B cell (primary cell): ENCODE measurements around the gene PIGO. TPM values are rescaled to one million over a fixed set of nuclear protein-coding genes. Genes with fewer than 3 reads are reported as not detected.

Experiments used
- ATAC-seq: fragments of 200-7000 bp; cut with Tn5 transposase; one replicate; pipeline ENCODE4 v1.10.0; 2021; ENCODE audit warnings: low read depth, mild to moderate bottlenecking, moderate number of reproducible peaks, moderate library complexity
- CTCF ChIA-PET: fragments of 350-600 bp; sonication (Branson Sonifier 250); formaldehyde crosslinking; loops from one replicate; lab custom pipeline; 2021; ENCODE audit warnings: antibody characterized with exemption, inconsistent platforms; lab: Charles Lee
- POLR2A ChIA-PET: fragments of 350-600 bp; sonication (Branson Sonifier 250); formaldehyde crosslinking; loops from one replicate; lab custom pipeline; 2021; ENCODE audit warnings: antibody characterized with exemption; lab: Charles Lee
- DNase-seq: peaks from one replicate; pipeline ENCODE4 v3.0.0; 2013
- H2AFZ ChIP-seq: 2 replicates; pipeline ENCODE4 v1.6.1; 2012; ENCODE audit warnings: mild to moderate bottlenecking, low read depth, low read length; ENCODE audit not compliant: insufficient read depth, poor library complexity, severe bottlenecking
- H3K27ac ChIP-seq, 2 donors: 1 replicate in 1 of 2; 2 replicates in 1 of 2; pipeline ENCODE4 v1.5.1; 2012 to 2013; ENCODE audit warnings: low read length in 2 of 2, mild to moderate bottlenecking in 2 of 2, moderate library complexity in 1 of 2
- H3K27me3 ChIP-seq, 4 experiments: fragments of 200-600 bp in 1 of 4; sonication (generic) in 1 of 4; replicated peaks in 1 of 4; 1 replicate in 2 of 4; 2 replicates in 2 of 4; pipeline versions ENCODE4 v1.6.1 to v1.7.0; 2013 to 2016; ENCODE audit warnings: low read length in 3 of 4, mild to moderate bottlenecking in 2 of 4, mixed read lengths in 1 of 4, moderate library complexity in 1 of 4; ENCODE audit not compliant: insufficient read depth in 4 of 4, control insufficient read depth in 3 of 4; ENCODE audit errors: control extremely low read depth in 1 of 4
- H3K36me3 ChIP-seq, 2 experiments: replicated peaks in 1 of 2; 1 replicate in 1 of 2; 2 replicates in 1 of 2; pipeline versions ENCODE4 v1.6.1 to v1.7.1; 2013; ENCODE audit warnings: low read length in 1 of 2; ENCODE audit not compliant: insufficient read depth in 2 of 2, control insufficient read depth in 1 of 2; ENCODE audit errors: control extremely low read depth in 1 of 2, extremely low read depth in 1 of 2
- H3K4me1 ChIP-seq, 2 donors: fragments of 200-600 bp in 1 of 2; sonication (generic) in 1 of 2; 1 replicate in 1 of 2; 2 replicates in 1 of 2; pipeline versions ENCODE4 v1.5.1 to v1.6.1; 2013 to 2017; ENCODE audit warnings: low read length in 2 of 2; ENCODE audit not compliant: control insufficient read depth in 2 of 2, insufficient read depth in 2 of 2
- H3K4me2 ChIP-seq: replicated peaks from 2 replicates; pipeline ENCODE3; 2012; ENCODE audit warnings: mild to moderate bottlenecking, low read depth, low read length; ENCODE audit not compliant: poor library complexity, severe bottlenecking
- H3K4me3 ChIP-seq, 5 experiments: fragments of 200-600 bp in 1 of 5; sonication (generic) in 1 of 5; 1 replicate in 3 of 5; 2 replicates in 2 of 5; pipeline versions ENCODE4 v1.5.1 to v1.7.0; 2011 to 2016; ENCODE audit warnings: low read length in 4 of 5, mild to moderate bottlenecking in 4 of 5, low read depth in 2 of 5, control low read depth in 1 of 5, moderate library complexity in 1 of 5; ENCODE audit not compliant: insufficient read depth in 1 of 5; ENCODE audit errors: control extremely low read depth in 1 of 5, extremely low read depth in 1 of 5
- H3K79me2 ChIP-seq: fragments of 200-600 bp; sonication (generic); one replicate; pipeline ENCODE4 v1.6.0; 2016; ENCODE audit warnings: low read length; ENCODE audit not compliant: control insufficient read depth, insufficient read depth
- H3K9ac ChIP-seq: fragments of 200-600 bp; sonication (generic); 2 replicates; pipeline ENCODE4 v1.6.1; 2017; ENCODE audit warnings: mild to moderate bottlenecking, low read length, moderate library complexity
- H3K9me3 ChIP-seq, 3 donors: one replicate each; pipeline versions ENCODE4 v1.6.1 to v1.7.1; 2013; ENCODE audit warnings: low read length in 2 of 3; ENCODE audit not compliant: control insufficient read depth in 2 of 3, insufficient read depth in 1 of 3; ENCODE audit errors: control extremely low read depth in 1 of 3
- H4K20me1 ChIP-seq: 2 replicates; pipeline ENCODE4 v1.6.0; 2012; ENCODE audit warnings: mild to moderate bottlenecking, low read length; ENCODE audit not compliant: insufficient read depth, control insufficient read depth, poor library complexity, severe bottlenecking
- H3K27ac Mint-ChIP-seq: one replicate; pipeline ENCODE4 v1.8.0; 2021; ENCODE audit warnings: mixed read lengths
- H3K27me3 Mint-ChIP-seq: one replicate; pipeline ENCODE4 v1.8.0; 2021; ENCODE audit warnings: mixed read lengths
- H3K4me1 Mint-ChIP-seq: one replicate; pipeline ENCODE4 v1.8.0; 2021; ENCODE audit warnings: mixed read lengths
- H3K4me3 Mint-ChIP-seq: one replicate; pipeline ENCODE4 v1.8.0; 2021; ENCODE audit warnings: mixed read lengths
- H3K9me3 Mint-ChIP-seq: one replicate; pipeline ENCODE4 v1.8.0; 2022; ENCODE audit warnings: mixed read lengths; ENCODE audit not compliant: insufficient read depth
- EZH2 ChIP-seq: IDR thresholded peaks from 2 replicates; pipeline ENCODE4 v1.6.1; 2012; ENCODE audit warnings: borderline replicate concordance, low read depth, mild to moderate bottlenecking, moderate library complexity, low read length; ENCODE audit not compliant: insufficient read depth, poor library complexity, severe bottlenecking
- WGBS: methylation state at CpG from one replicate; pipeline ENCODE4 v1.1.5; 2013; ENCODE audit warnings: missing lambda C conversion rate; ENCODE audit not compliant: insufficient coverage; 5-methylcytosine and 5-hydroxymethylcytosine counted together
- intact Hi-C: fragments of 100-400 bp; cut with micrococcal nuclease; formaldehyde crosslinking; loops from one replicate; pipeline ENCODE4 v1.10.0; 2022
- polyA plus RNA-seq: library from polyadenylated mRNA; depleted of rRNA; stranded (reverse); fragments of >200 nt; gene quantifications from 2 replicates; pipeline ENCODE4 v1.2.3, GENCODE V29; 2012
- total RNA-seq, 2 donors: library from RNA; stranded (reverse); fragments of 120-200 nt in 1 of 2; gene quantifications; 1 replicate in 1 of 2; 2 replicates in 1 of 2; pipeline versions ENCODE4 v1.2.3 to v1.2.4, GENCODE V29; 2013 to 2022
- TF ChIP-seq, protein P1 (sequence below): fragments of 200-600 bp; IDR thresholded peaks from one replicate; pipeline ENCODE4 v1.8.0; 2022; ENCODE audit warnings: antibody characterized with exemption, mild to moderate bottlenecking

Gene PIGO
- total and polyA plus RNA-seq, 2 donors (not counting 1 experiment from before 2014, with no cell fraction given), result 25.7 to 32.5 TPM

GRCh38 chr9:35111001-35111933 lies 14.9 kb upstream of the PIGO start:
- H3K4me1 Mint-ChIP-seq, result peaks cover 58% of the 10 kb centered on the region
- Histone ChIP-seq H3K9ac (peak overlapping the region; percentile 68), H2AFZ (peak overlapping the region; percentile 81)

More at GRCh38 chr9:35111001-35111933, 14.9 kb upstream of the PIGO start:
- Histone ChIP-seq H4K20me1 (no peaks in the 10 kb centered on the region), H3K4me2 (peak overlapping the region; percentile 98), H3K9me3 (no peaks in the 10 kb centered on the region), H3K79me2 (peaks cover 8% of the 10 kb centered on the region), H3K4me3 (peak overlapping the region; percentile 32 to 74 (median 59)), H3K36me3 (peaks cover 0 to 7% of the 10 kb centered on the region in 2 experiments), H3K27ac (peak overlapping the region; percentile 80 to 83), H3K4me1 (peaks cover 33 to 45% of the 10 kb centered on the region in 2 donors), H3K27me3 (no peaks in the 10 kb centered on the region)
- ChIA-PET CTCF (interaction anchor here (0.6 to 3.0 kb wide), 10 partner anchors 8 to 584 kb away, joined by 3 to 18 read pairs (median 4); partner anchors contain the start of genes FANCG, PIGO and STOML2), POLR2A (interaction anchor here (0.5 to 2.1 kb wide), 6 partner anchors 8 to 493 kb away, joined by 3 to 13 read pairs (median 4); partner anchors contain the start of genes FANCG, PIGO, STOML2 and VCP)
- 2% methylated on average over 52 of the region's 57 CpGs for WGBS
- H3K27ac Mint-ChIP-seq, result peak overlapping the region; percentile 93
- intact Hi-C loops, result loop anchor here (1.0 to 10.0 kb wide), 6 partner anchors 8 to 924 kb away; partner anchors contain the start of genes DNAI1, FAM219A, RECK and STOML2
- no peak for TF ChIP-seq EZH2
- TF ChIP-seq, protein P1, sequence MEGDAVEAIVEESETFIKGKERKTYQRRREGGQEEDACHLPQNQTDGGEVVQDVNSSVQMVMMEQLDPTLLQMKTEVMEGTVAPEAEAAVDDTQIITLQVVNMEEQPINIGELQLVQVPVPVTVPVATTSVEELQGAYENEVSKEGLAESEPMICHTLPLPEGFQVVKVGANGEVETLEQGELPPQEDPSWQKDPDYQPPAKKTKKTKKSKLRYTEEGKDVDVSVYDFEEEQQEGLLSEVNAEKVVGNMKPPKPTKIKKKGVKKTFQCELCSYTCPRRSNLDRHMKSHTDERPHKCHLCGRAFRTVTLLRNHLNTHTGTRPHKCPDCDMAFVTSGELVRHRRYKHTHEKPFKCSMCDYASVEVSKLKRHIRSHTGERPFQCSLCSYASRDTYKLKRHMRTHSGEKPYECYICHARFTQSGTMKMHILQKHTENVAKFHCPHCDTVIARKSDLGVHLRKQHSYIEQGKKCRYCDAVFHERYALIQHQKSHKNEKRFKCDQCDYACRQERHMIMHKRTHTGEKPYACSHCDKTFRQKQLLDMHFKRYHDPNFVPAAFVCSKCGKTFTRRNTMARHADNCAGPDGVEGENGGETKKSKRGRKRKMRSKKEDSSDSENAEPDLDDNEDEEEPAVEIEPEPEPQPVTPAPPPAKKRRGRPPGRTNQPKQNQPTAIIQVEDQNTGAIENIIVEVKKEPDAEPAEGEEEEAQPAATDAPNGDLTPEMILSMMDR, result no peak
- ATAC-seq (peak; percentile 77), DNase-seq (peak; percentile 96)
- no peaks in the 10 kb centered on the region for H3K27me3 Mint-ChIP-seq
- peak overlapping the region; percentile 88 for H3K4me3 Mint-ChIP-seq
- no peaks in the 10 kb centered on the region for H3K9me3 Mint-ChIP-seq
